MM.1S (cell line): ENCODE measurements around the gene TP73.

ENCODE experiments used
- DNase-seq: peaks from one replicate; pipeline ENCODE4 v3.0.0-alpha.2; 2015
- H2AFZ ChIP-seq: fragments of 300-600 bp; sonication (generic); 2 replicates; pipeline ENCODE4 v1.6.0; 2016; ENCODE audit warnings: antibody characterized with exemption, low read length
- H3F3A ChIP-seq: fragments of 300-600 bp; sonication (generic); 2 replicates; pipeline ENCODE4 v1.6.1; 2016; ENCODE audit warnings: mild to moderate bottlenecking, antibody characterized with exemption, low read length, moderate library complexity, mixed read lengths; ENCODE audit not compliant: insufficient read depth
- H3K27ac ChIP-seq: fragments of 300-600 bp; sonication (generic); 2 replicates; pipeline ENCODE4 v1.5.1; 2016; ENCODE audit warnings: mild to moderate bottlenecking, low read length
- H3K27me3 ChIP-seq: fragments of 300-600 bp; sonication (generic); replicated peaks from 2 replicates; pipeline ENCODE4 v1.6.0; 2016; ENCODE audit warnings: low read length; ENCODE audit not compliant: insufficient read depth
- H3K36me3 ChIP-seq: fragments of 300-600 bp; sonication (generic); replicated peaks from 2 replicates; pipeline ENCODE4 v1.6.1; 2016; ENCODE audit warnings: mild to moderate bottlenecking, low read length, mixed read lengths; ENCODE audit not compliant: insufficient read depth
- H3K4me1 ChIP-seq: fragments of 300-600 bp; sonication (generic); 2 replicates; pipeline ENCODE4 v1.6.1; 2016; ENCODE audit warnings: low read length, mixed read lengths
- H3K4me2 ChIP-seq: fragments of 300-600 bp; sonication (generic); 2 replicates; pipeline ENCODE4 v1.6.0; 2016; ENCODE audit warnings: low read depth, low read length
- H3K4me3 ChIP-seq: fragments of 300-600 bp; sonication (generic); 2 replicates; pipeline ENCODE4 v1.5.1; 2016; ENCODE audit warnings: low read length, mixed read lengths
- H3K79me2 ChIP-seq: fragments of 300-600 bp; sonication (generic); 2 replicates; pipeline ENCODE4 v1.6.1; 2016; ENCODE audit warnings: mixed run types, low read length, mixed read lengths
- H3K9ac ChIP-seq: fragments of 300-600 bp; sonication (generic); 2 replicates; pipeline ENCODE4 v1.6.1; 2016; ENCODE audit warnings: low read length, mixed read lengths
- H3K9me2 ChIP-seq: fragments of 300-600 bp; sonication (generic); replicated peaks from 2 replicates; pipeline ENCODE4 v1.6.1; 2016; ENCODE audit warnings: mild to moderate bottlenecking, low read length, mixed read lengths; ENCODE audit not compliant: insufficient read depth
- H3K9me3 ChIP-seq: fragments of 300-600 bp; sonication (generic); replicated peaks from 2 replicates; pipeline ENCODE4 v1.6.1; 2016; ENCODE audit warnings: mild to moderate bottlenecking, low read length, mixed read lengths; ENCODE audit not compliant: insufficient read depth
- H4K20me1 ChIP-seq: fragments of 300-600 bp; sonication (generic); 2 replicates; pipeline ENCODE4 v1.6.1; 2016; ENCODE audit warnings: mild to moderate bottlenecking, low read length, moderate library complexity, mixed read lengths; ENCODE audit not compliant: insufficient read depth
- EZH2 ChIP-seq: fragments of 300-600 bp; sonication (generic); optimal IDR thresholded peaks from 2 replicates; pipeline ENCODE3; 2017; ENCODE audit warnings: low read depth, mild to moderate bottlenecking, antibody characterized with exemption, low read length, mixed read lengths
- EZH2phosphoT487 ChIP-seq: fragments of 300-600 bp; sonication (generic); IDR thresholded peaks from 2 replicates; pipeline ENCODE4 v1.6.1; 2018; ENCODE audit warnings: antibody characterized with exemption, low read length
- TF ChIP-seq, protein P1 (sequence below): fragments of 300-600 bp; sonication (generic); IDR thresholded peaks from 2 replicates; pipeline ENCODE4 v1.5.1; 2016; ENCODE audit warnings: antibody characterized with exemption, low read length, mixed read lengths

The TP73 gene

DNA sequence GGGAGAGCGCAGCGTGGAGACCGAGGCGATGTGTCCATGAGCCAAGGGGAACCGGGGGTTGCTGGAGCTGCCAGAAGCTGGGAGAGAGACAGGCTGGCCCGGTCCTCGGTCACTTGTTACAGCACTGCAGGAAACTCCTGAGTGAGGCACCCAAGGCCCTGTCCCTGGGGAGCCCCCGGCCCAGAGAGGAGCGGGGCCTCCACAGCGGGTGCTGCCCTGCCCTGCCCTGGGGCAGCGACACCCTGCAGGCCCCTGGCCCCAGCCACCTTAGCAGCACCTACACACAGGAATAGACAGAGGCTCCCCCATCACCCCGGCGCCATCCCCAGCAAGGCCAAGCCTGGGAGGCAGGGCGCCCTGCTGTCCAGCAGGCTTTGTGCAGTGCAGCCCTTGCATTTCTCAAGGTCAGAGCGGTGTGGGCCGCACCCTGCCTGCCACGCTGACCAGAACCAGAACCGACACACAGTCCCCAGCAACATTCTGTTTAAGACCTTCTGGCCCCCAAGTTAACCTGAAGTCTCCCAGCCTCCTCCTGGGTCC lies 34.4 kb upstream of the TP73 start:
- no peak overlapping the region for H3K4me3 ChIP-seq
- no peaks in the 10 kb centered on the region for H3K9me3 ChIP-seq
- H2AFZ ChIP-seq = no peak overlapping the region
- no peak for DNase-seq
- H3K36me3 ChIP-seq = no peaks in the 10 kb centered on the region
- H3F3A ChIP-seq = no peaks in the 10 kb centered on the region
- H3K9ac ChIP-seq = no peak overlapping the region
- H4K20me1 ChIP-seq = no peaks in the 10 kb centered on the region
- no peaks in the 10 kb centered on the region for H3K79me2 ChIP-seq
- no peak overlapping the region for H3K27ac ChIP-seq
- no peak overlapping the region for H3K4me2 ChIP-seq
- H3K4me1 ChIP-seq = no peaks in the 10 kb centered on the region
- TF ChIP-seq EZH2phosphoT487 = no peak
- no peak for TF ChIP-seq EZH2
- TF ChIP-seq, protein P1, sequence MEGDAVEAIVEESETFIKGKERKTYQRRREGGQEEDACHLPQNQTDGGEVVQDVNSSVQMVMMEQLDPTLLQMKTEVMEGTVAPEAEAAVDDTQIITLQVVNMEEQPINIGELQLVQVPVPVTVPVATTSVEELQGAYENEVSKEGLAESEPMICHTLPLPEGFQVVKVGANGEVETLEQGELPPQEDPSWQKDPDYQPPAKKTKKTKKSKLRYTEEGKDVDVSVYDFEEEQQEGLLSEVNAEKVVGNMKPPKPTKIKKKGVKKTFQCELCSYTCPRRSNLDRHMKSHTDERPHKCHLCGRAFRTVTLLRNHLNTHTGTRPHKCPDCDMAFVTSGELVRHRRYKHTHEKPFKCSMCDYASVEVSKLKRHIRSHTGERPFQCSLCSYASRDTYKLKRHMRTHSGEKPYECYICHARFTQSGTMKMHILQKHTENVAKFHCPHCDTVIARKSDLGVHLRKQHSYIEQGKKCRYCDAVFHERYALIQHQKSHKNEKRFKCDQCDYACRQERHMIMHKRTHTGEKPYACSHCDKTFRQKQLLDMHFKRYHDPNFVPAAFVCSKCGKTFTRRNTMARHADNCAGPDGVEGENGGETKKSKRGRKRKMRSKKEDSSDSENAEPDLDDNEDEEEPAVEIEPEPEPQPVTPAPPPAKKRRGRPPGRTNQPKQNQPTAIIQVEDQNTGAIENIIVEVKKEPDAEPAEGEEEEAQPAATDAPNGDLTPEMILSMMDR = no peak
- H3K9me2 ChIP-seq = no peaks in the 10 kb centered on the region
- H3K27me3 ChIP-seq = peaks cover 66% of the 10 kb centered on the region

DNA sequence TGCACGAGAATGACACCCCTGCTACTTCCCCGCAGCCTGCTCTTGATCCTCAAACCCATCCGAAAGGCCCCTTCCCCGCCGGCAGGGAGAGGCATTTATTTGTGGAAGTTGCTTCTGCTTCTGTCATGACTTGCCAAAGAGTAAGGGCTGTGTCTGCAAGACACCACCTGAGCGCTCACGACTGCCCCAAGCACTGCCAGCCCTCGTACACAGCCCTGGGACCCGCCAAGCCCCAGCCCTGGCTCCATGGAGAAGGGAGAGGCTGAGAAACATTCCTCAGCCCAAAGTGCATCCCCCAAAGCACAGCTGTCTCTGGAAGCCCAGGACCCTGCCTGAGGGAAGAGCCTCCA lies 33.8 kb upstream of the TP73 start:
- Histone ChIP-seq H3K27ac (no peak overlapping the region), H3K4me2 (no peak overlapping the region), H3F3A (no peaks in the 10 kb centered on the region), H3K36me3 (no peaks in the 10 kb centered on the region), H4K20me1 (no peaks in the 10 kb centered on the region), H3K4me3 (no peak overlapping the region), H3K9me2 (no peaks in the 10 kb centered on the region), H3K9ac (no peak overlapping the region), H3K27me3 (peaks cover 60% of the 10 kb centered on the region), H3K9me3 (no peaks in the 10 kb centered on the region), H3K79me2 (no peaks in the 10 kb centered on the region), H2AFZ (no peak overlapping the region), H3K4me1 (no peaks in the 10 kb centered on the region)
- no peak for DNase-seq
- TF ChIP-seq, protein P1 = no peak
- no peak for TF ChIP-seq EZH2
- no peak for TF ChIP-seq EZH2phosphoT487

DNA sequence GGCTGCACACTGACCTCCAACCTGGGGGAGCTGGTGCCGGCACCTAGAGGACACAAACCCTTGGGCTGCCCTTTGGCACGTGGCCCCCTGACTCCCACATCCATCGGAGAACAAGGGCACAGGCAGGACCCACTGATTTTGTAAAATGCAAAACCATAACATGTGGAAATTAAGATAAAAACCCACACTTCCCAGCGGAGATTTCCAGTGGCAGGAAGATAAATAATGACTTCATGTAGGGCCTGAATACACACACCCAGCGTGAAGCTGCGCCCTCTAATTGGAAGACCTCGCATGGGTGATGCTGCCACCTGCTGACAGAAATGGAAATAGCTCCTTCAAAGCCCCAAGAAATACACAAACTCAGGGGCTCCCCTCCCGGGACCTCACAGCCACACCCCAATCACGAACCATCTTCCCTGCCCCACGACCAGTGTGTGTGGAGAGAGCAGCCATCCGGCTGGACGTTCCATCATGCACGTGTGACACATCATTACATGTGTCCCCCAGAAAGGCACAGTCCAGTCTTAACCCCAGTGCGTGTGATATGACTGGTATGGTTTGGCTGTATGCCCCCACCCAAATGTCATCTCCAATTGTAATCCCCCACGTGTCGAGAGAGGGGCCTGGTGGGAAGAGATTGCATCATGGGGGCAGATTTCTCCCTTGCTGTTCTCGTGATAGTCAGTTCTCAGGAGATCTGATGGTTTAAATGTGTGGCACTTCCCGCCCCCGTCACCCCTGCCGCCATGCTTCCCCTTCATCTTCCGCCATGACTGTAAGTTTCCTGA lies 33.2 kb upstream of the TP73 start:
- Histone ChIP-seq H3K9me3 (no peaks in the 10 kb centered on the region), H3K79me2 (no peaks in the 10 kb centered on the region), H3F3A (no peaks in the 10 kb centered on the region), H3K9ac (no peak overlapping the region), H3K4me2 (no peak overlapping the region), H3K4me3 (no peak overlapping the region), H3K27ac (no peak overlapping the region), H3K36me3 (no peaks in the 10 kb centered on the region), H3K27me3 (peaks cover 54% of the 10 kb centered on the region), H2AFZ (no peak overlapping the region), H3K9me2 (no peaks in the 10 kb centered on the region), H3K4me1 (no peaks in the 10 kb centered on the region), H4K20me1 (no peaks in the 10 kb centered on the region)
- TF ChIP-seq EZH2 (no peak), EZH2phosphoT487 (no peak)
- TF ChIP-seq, protein P1 = peak; percentile 80
- DNase-seq = peak; percentile 72
